GM12873 (cell line): Measurements from ENCODE around the gene PCNT.

Source experiments
- CTCF ChIP-seq: IDR thresholded peaks from 2 replicates; pipeline ENCODE4 v1.5.1; 2012; ENCODE audit warnings: low read depth, mild to moderate bottlenecking, moderate library complexity, low read length, control low read depth; ENCODE audit not compliant: insufficient read depth; ENCODE audit errors: missing control alignments

Gene PCNT

DNA sequence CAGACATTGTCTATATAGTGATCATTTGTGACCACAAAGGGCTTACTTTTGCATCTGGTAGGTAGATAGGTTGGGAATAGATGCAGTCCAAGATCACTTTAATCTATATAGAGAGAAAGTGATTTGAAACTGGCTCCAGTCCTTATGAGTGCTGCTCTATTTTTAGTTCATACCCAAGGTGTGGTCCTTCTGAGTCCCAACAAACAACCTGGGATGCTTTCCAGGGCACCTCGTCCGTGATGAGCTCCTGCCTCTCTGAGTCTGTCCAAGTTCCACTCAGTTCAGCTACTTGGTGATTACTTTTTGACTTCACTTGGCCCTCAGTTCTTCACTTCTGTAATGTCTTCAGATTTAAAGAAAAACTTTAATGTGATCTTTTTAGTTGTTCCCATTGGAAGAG, 155.0 kb downstream of the PCNT start:
- no peak for TF ChIP-seq CTCF

DNA sequence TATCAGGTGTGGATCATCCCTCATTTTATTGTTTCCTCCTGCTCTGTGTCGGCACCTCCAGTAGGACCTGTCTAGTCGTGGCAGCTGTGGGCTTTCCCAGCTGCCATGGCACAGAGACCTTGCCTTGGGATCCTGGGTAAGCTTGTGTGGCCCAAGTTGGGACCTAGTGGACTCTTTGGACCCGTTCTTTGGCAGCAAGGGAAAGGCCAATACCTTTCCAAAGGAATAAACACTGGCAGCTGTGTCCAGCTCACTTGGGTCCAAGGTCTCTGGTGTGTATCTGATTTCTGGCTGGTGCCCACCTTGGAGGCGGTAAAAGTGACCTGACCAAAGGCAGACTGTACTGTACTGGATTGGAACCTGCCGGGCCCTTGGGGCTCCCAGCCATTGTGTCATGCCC, 156.5 kb downstream of the PCNT start:
- TF ChIP-seq CTCF, result no peak

GRCh38 chr21:46482225-46482845, 158.4 kb downstream of the PCNT start:
- TF ChIP-seq CTCF, result no peak

GRCh38 chr21:46482846-46483231, 158.9 kb downstream of the PCNT start:
- TF ChIP-seq CTCF, result no peak

GRCh38 chr21:46483300-46484295, 159.6 kb downstream of the PCNT start:
- no peak for TF ChIP-seq CTCF

- TF ChIP-seq CTCF, result no peak
Measured at GRCh38 chr21:46486481-46487126, 162.6 kb downstream of the PCNT start.

DNA sequence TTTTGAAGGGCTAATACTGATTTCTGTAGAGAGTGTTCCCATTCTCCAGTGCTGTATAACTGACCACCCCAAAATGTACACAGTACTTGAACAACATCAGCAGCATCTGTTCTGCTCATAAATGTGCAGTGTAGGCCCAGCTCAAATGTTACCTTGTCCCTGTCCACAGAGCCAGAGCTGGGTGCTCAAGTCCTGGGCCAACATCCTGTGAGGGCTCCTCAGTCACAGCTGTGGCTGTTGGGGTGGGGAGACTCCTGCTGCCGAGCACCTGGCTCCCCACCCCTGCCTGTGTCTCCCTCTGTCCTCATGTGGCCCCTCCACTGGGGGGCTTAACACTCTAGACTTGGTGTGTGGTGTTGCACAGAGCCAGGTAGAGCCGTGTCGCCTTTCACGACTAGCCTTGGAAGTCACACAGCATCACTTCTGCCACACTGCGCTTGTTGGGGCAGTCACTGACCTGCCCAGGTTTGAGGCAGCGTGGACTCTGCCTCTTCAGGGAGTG, 165.3 kb downstream of the PCNT start:
- TF ChIP-seq CTCF, result no peak
